HG02973 (cell line): ENCODE data around the gene SLC2A1.
A peak's percentile ranks its signal among the peaks of the same experiment; 100 is the strongest.

Source experiments
- ATAC-seq: cut with Tn5 transposase; IDR thresholded peaks from one replicate; pipeline ENCODE4 v1.9.1; 2021; ENCODE audit warnings: moderate library complexity; ENCODE audit not compliant: unreplicated experiment

The SLC2A1 gene

DNA sequence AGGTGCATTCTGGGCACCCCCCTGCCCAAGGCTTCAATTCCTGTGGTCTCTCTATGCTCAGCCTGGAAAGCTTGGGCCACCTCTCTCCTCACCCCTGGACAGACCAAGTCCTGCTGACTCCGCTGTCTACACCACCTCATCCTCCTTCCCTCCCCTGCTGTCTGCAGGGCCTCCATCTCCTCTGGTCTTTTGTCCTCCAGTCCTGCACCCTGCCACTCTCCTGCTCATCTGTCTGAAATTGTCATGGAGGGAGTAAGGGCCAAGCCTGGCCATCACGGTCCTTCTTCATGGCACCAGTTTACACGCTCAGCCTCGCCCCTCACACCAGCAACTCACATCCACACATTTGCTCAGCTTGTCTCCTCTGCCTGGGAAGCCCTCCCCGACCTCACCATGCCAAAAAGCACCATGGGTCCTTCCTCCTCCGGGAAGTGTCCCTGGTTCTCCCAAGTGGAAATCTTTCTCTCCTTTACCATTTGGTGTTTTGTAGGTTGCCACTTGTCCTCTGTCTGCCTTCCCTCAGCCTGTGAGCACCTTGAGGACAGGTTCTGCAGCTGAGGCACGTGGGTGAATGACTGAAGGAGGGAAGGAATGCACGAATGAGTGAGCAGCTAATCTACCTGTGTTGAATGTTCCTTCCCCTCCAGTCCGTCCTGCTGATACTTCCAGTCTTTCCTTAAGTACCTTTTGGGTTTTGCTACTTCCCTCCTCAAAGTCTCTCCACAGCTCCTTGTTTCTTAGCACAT, 2.1 kb upstream of the SLC2A1 start:
- ATAC-seq = no peak

DNA sequence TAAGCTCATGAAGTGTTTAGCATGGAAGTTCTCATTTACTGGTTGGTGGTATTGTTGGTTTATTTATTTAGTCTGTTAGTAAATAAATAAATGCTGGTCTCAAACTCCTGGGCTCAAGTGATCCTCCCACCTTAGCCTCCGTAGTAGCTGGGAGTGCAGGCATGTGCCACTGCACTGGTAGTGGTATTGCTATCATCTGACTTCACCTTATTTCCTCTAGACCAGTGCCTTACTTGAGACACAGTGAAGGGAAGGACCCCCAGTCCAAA, 1.4 kb upstream of the SLC2A1 start:
- no peak for ATAC-seq

DNA sequence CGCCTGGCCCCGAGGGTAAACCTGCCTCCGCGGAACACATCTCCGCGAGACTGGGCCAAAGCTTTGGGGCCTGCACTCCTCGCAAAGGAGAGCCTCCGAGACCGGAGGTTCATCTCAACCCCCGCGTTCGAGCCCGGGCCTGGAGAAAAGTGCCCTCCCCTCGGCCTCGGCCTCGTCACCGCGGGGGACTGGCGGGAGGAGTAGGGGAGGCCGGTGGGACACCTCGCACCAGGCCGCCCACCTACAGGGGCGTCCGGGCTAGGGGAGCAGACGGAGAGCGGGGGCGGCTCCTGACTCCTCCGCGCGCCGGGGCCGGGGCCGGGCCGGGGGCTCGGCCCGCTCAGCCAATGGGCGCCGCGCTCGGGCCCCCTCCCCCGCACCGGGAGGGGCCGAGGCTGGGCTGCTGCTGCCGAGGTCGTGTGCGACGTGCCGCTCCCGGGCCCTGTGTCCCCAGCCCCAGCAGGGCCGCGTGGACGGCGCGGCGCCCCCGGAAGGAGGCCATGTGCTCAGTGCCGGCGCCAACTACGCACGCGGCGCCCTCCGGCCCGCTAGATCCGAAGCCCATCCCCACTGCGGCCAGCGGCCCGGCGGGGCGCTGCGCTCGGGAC, 684 bp downstream of the SLC2A1 start:
- peak; percentile 49 for ATAC-seq

DNA sequence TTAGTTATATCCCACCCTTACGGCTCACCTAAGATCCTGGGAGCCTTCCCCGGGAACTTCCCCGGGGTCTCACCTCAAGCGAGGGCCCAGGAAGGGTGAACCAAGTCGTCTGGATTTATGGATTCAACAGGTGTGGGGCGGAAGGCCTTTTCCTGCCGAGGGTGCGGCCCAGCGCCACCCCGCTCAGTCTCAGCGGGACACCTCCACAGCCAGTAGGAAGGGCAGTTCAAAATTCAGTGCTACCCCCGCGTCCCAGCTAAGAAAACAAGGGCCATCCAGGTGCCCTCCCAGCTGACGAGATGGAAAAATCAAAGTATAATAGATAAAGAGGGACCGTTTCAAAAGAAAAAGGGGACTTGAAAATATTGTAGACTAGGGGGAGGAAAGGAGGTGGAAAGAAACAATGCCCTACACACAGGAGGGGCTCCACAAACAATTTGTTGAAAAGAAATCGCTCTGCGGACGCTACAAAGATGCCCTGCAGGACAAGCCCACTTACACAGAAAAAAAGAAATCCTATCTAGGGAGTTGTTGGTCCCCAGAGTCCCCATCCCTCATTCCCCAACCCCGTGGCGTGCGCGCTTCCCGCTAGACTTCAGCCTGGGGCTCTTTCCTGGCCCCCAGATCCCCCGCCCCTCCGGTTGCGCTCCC, 1.3 kb downstream of the SLC2A1 start:
- no peak for ATAC-seq

DNA sequence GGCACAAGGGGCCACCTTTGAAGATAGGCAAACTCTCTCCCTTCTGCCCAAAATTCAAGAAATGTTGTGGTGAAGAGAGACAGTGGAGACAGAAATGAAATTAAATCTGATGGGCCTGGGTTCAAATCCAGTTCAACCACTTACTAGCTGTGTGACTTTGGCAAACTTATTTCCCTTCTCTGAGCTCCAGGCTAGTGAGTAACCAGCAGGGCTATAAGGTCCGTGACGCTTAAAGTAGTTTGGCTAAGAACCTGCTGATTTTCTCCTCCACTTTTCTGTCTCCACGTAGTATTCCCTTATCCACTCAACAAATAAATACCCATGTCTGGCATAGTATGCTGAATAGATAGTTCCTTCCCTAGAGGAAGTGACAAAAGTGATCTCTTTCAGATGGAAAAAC, 1.9 kb downstream of the SLC2A1 start:
- no peak for ATAC-seq

DNA sequence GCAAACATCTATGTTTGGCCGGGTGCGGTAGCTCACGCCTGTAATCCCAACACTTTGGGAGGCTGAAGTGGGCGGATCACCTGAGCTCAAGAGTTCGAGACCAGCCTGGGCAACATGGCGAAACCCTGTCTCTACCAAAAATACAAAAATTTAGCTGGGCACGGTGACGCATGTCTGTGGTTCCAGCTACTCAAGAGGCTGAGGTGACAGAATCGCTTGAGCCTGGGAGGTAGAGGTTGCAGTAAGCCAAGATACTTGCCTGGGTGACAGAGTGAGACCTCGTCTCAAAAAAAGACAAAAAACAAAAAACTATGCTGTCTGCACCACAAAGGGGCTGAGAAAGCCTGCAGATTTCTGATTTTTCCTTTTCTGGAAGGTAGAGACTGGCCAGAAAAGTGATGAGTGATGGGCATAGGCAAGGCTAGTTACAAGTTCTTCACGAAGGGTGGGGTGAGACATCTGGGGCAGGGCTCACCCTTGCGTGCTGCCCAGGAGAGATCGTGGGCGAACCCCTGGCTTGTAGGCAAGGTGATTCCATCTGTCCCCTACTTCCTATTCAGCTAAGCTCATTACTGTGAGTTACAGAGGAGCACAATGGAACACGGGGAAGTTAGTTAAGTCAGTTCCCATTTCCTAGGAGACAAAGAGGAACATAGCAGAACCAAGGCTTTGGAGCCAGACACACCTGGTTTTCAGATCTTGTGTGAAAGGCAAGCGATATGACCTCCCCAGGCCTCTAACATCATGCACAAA, 3.2 kb downstream of the SLC2A1 start:
- ATAC-seq = no peak

DNA sequence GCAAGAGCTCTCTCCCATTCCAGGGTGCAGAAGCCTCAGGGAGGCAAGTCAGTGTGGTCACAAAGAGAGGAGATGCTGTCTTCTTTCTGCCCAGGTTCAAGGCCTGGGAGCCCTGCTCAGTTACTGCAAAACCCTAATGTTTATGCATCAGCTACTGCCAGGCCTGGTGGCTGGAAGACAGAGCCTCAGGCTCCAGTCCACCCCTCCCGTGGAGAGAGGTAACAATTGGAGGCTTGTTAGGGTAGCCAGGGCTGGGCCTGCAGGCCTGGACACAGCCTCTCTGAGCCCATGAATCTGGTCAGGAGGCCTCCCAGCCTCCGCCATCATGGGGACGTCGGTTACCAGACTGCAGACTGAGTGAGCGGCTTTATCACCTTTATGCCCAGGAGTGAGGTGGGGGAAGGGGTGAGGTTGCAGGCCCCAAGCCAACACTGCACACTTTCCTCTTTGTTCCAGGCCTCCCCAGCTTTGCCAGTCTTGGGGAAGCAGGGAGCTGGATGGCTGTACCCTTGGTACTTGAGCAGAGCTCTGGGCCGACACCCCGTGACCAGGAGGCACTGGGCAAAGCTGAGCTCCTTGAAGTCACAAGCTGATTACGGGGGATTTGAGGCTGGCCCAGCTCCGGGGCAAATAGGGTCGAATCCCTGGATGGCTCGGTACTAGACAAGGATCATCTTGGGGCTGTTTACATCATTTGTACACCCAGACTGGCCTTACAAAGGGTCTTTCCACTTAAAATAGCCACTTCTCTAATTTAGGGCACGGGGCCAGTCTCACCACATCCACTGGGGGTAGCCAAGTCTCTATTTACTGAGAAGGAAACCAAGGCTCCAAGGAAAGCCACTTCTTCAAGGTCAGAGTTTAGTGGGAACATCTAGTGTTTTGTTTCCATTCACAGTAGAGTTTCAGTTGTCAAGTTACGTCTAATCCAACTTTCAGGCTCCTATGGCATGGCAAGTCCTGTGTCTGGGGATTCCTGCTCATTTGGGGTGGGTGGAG, 5.2 kb downstream of the SLC2A1 start:
- ATAC-seq = no peak

DNA sequence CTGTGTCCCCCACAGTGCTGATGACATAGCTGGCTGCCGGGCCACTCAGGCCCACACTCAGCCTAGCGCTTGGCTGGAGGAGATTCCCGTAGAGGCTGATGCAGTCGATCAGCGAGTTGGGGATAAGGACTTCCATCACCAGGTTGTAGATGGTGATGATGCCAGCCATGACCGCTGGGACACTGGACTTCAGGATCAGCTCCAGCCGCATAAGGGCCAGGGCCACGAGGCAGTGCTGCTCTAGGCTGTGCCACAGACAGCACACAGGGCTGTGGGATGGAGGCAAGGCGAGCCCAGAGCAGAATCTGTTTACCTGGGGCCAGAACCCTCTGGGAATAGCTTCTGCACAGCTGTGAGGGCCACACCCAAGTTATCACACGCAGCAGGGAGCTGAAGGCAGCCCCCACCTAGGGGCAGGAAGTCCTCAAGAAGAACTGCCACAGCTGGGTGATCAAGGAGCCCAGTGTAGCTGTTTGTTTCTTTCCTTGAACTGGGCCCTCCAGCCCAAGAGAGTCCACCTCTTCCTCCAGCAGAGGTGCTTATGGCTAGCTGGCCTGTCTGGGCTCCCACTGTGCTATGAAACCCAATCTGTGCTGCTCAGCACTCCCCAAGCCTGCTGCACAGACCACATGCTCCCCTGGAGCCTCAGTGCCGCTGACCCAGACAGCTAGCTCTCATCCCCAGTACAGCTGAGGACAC, 6.2 kb downstream of the SLC2A1 start:
- peak; percentile 57 for ATAC-seq

DNA sequence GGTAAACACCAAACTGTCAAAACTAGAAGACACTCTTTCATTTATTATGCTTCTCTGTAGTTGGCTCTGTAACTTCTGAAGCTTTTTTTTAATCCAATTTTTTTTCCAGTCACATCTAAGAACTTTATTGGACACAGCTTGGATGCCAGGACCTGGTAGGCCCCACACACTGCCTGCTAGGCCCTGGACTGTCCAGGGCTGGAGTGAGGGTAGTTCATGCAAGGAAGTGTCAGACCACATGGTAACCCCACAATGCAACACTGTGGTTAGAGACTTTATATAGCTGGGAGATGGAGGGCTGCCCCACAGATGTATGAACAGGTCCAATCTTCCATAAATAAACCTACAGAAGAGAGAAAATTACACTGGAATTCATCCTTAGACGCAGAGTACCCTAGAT, 7.1 kb downstream of the SLC2A1 start:
- ATAC-seq = no peak

DNA sequence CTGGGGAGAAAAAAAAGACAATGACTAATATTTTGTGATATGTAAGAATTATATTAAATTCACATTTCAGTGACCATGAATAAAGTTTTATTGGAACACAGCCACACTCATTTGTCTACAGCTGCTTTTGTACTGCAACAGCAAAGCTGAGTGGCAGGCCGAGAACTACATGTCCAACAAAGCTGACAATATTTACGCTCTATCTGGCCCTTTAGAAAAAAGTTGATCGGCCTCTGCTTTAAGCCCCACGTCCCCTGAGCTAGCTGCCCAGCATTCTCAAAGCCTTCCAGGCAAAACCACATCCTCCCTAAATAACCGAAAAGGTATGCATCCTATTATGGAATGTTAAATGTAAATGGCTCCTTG, 8.6 kb downstream of the SLC2A1 start:
- no peak for ATAC-seq

DNA sequence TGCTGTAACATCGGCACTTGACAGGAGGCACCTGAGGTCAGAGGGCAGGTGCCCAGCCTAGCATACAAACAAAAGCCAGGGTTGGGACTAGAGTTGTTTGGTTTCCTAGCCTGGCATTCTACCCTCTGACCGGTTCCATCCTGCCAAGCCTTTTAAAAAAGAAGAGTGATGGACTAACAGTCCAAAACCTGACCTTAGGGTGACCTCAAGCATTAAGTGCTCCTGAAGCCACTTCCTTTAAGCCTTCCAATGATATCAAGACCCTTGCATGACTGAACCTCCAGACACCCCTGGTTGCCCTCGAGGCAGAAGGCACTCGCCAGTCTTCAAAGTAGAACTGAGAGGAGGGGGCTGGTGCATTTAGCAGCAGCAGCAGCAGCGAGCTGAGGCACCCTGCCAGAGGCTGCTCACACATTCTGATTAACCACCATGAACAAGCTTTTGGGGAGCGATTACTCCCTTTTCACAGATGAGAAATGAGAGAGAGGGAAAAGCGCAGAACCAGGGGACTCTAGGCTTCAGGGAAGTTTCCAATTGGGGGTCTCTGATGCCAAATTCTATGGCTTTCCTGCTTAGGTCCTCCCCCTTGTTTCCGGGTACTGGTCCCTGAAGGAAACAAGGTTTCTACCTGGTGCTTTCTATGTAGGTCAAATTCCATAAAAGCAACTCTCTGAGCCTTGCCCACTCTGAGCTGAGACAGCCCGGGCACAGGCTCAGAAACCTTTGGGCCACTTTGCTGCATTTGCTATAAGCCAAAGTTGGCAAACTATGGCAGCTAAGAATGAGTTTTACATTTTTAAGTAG, 9.2 kb downstream of the SLC2A1 start:
- ATAC-seq = no peak

DNA sequence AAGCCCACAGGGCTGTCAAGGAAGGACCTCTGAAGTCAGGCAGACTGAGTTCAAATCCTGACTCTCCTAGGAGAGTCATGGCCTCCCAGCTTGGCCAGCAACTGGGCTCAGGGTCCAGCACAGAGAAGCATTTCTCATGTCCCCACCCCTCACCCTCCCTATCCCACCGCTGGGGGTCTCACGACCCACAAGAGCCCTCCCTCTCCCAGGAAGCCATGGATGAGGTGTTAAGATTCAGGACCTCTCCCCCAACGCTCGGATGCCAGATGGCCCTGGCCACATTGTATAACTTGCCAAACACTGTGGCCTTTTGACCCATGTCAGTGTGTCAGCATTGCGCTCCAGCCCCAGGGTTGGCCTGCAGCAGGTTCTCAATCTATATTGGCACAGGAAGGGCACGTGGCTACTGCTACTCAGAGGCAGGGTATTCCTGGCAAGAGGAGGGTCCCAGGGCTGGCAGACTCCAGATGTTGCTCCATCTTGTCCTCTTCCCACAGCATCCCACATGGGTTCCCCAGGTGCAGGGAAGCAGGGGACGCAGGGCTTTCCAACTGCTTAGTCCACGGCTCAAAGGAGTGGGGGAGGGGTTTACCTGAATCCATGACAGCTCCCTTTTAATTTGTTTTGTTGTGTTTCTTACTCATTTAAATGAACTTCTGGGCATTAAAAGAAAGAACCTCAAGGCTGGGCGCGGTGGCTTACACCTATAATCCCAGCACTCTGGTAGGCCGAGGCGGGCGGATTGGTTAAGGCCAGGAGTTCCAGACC, 10.5 kb downstream of the SLC2A1 start:
- ATAC-seq = no peak

DNA sequence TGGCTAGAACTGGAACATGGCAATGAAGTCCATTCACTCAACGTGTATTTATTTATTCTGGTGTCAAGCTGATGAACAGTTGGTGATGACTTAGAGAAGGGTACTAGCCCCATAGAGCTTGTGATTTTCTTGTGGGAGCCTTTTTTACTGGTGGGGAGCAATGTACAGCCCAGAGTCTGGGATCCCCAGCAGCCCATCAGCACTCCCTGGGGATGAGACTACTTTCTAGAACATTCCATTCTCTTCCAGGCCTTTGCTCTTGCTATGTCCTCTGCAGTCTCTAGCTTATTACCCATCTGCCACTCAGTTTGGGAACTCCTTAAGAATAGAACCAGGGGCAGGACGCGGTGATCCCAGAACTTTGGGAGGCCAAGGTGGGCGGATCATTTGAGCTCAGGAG, 11.6 kb downstream of the SLC2A1 start:
- ATAC-seq = no peak

DNA sequence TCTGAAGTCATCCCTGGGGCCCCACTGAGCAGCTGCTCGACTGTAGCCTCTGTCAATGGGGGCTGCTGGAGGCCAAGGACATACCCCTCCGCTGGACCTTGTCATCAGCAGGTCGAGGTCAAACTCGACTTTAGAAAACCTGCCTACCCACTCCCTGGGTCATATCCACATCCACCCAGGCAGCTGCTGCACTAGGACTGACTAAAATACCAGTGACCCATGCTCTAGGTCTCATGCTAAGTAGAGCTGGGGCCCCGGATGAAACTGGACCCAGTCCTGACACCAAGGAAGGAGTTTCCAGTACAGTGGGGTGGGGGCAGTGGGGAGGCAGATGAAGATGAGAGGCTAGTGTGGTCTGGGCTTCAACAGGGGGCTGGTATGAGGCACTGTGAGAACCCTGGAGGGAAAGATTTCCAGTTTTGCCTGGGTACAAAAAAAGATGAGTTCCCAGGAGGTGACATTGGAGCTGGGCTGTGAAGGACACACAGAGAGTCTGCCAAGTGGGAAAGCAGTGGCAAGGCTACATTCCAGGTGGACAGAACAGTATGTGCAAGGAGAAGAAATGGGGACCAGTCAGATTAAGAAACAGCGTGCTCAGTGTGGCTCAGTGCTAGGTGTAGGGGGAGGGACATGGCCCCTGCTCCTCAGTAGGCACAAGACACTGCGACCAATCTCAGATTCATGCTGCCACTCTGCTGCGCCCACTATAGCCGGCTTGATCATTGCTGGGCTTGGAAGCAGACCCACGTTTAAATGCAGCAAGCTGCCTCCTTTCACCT, 12.4 kb downstream of the SLC2A1 start:
- ATAC-seq = no peak

DNA sequence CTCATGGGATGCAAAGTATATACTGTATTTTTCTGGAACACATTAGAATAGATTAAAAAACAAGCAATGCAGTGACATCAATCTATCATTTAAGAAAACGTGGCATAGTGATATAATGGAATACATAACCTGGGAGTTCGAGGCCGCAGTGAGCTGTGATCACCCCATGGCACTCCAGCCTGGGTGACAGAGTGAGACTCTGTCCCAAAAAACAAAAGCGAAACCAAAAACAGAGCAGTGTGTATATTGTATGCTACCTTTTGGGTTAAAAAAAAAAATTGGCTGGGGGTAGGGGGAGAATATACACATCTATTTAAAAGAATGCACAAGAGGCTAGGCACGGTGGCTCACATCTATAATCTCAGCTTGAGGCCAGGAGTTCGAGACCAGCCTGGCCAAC, 13.5 kb downstream of the SLC2A1 start:
- no peak for ATAC-seq

DNA sequence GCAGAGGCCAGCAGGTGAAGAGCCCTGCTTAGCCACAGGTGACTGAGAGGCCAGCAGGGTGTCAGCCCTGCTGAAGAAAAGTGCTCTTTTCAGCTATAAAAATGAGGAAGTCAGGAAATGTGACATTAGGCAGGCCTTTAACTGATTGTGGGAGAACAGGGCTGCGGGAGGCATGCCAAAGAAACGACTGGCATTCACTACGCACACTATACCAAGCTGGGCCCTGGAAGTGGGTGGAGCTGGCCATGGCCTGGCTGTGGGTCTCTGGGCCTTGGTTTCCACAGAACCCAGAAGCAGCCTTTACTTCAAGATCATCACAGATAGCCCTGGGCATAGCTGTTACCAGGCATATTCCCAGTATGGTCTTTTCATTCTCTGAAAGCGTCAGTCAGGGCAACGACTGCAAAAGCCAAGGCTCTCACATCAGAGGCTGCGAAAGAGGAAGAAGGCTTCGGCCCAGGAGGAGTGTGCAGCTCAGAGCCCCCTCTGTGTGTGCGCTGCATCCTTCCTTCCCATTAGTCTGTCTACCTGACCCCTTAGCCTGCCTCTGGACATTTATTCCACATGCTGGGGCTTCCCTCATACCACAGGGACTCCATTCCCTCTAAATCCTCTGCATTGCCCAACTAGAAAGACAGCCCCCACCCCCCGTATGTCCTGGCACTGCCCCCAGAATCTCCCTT, 14.3 kb downstream of the SLC2A1 start:
- ATAC-seq = no peak

DNA sequence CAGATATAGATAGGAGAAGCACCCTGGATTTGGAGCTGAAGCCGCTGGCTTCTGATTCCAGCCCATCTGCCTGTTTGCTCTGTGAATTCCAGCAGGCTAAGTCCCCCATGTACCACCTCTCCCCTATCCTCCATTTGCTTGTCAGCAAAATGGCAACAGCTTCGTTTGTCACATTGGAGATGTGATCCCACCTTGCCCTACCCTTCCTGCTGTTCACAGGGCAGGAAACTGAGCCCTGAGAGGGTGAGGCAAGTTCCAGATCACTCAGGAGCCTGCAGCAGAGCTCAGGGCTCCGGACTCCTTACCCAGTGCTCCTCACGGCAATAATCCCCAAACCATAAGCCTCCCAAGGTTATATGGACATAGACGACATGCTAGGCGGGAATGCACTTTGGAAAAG, 14.9 kb downstream of the SLC2A1 start:
- ATAC-seq = no peak
